MM.1S (cell line): ENCODE results near the gene SEMA4A.

Source experiments
- DNase-seq: peaks from one replicate; pipeline ENCODE4 v3.0.0-alpha.2; 2015
- H2AFZ ChIP-seq: fragments of 300-600 bp; sonication (generic); 2 replicates; pipeline ENCODE4 v1.6.0; 2016; ENCODE audit warnings: antibody characterized with exemption, low read length
- H3F3A ChIP-seq: fragments of 300-600 bp; sonication (generic); 2 replicates; pipeline ENCODE4 v1.6.1; 2016; ENCODE audit warnings: mild to moderate bottlenecking, antibody characterized with exemption, low read length, moderate library complexity, mixed read lengths; ENCODE audit not compliant: insufficient read depth
- H3K27ac ChIP-seq: fragments of 300-600 bp; sonication (generic); 2 replicates; pipeline ENCODE4 v1.5.1; 2016; ENCODE audit warnings: mild to moderate bottlenecking, low read length
- H3K27me3 ChIP-seq: fragments of 300-600 bp; sonication (generic); replicated peaks from 2 replicates; pipeline ENCODE4 v1.6.0; 2016; ENCODE audit warnings: low read length; ENCODE audit not compliant: insufficient read depth
- H3K36me3 ChIP-seq: fragments of 300-600 bp; sonication (generic); replicated peaks from 2 replicates; pipeline ENCODE4 v1.6.1; 2016; ENCODE audit warnings: mild to moderate bottlenecking, low read length, mixed read lengths; ENCODE audit not compliant: insufficient read depth
- H3K4me1 ChIP-seq: fragments of 300-600 bp; sonication (generic); 2 replicates; pipeline ENCODE4 v1.6.1; 2016; ENCODE audit warnings: low read length, mixed read lengths
- H3K4me2 ChIP-seq: fragments of 300-600 bp; sonication (generic); 2 replicates; pipeline ENCODE4 v1.6.0; 2016; ENCODE audit warnings: low read depth, low read length
- H3K4me3 ChIP-seq: fragments of 300-600 bp; sonication (generic); 2 replicates; pipeline ENCODE4 v1.5.1; 2016; ENCODE audit warnings: low read length, mixed read lengths
- H3K79me2 ChIP-seq: fragments of 300-600 bp; sonication (generic); 2 replicates; pipeline ENCODE4 v1.6.1; 2016; ENCODE audit warnings: mixed run types, low read length, mixed read lengths
- H3K9ac ChIP-seq: fragments of 300-600 bp; sonication (generic); 2 replicates; pipeline ENCODE4 v1.6.1; 2016; ENCODE audit warnings: low read length, mixed read lengths
- H3K9me2 ChIP-seq: fragments of 300-600 bp; sonication (generic); replicated peaks from 2 replicates; pipeline ENCODE4 v1.6.1; 2016; ENCODE audit warnings: mild to moderate bottlenecking, low read length, mixed read lengths; ENCODE audit not compliant: insufficient read depth
- H3K9me3 ChIP-seq: fragments of 300-600 bp; sonication (generic); replicated peaks from 2 replicates; pipeline ENCODE4 v1.6.1; 2016; ENCODE audit warnings: mild to moderate bottlenecking, low read length, mixed read lengths; ENCODE audit not compliant: insufficient read depth
- H4K20me1 ChIP-seq: fragments of 300-600 bp; sonication (generic); 2 replicates; pipeline ENCODE4 v1.6.1; 2016; ENCODE audit warnings: mild to moderate bottlenecking, low read length, moderate library complexity, mixed read lengths; ENCODE audit not compliant: insufficient read depth
- CTCF ChIP-seq: fragments of 300-600 bp; sonication (generic); IDR thresholded peaks from 2 replicates; pipeline ENCODE4 v1.5.1; 2016; ENCODE audit warnings: antibody characterized with exemption, low read length, mixed read lengths
- EZH2 ChIP-seq: fragments of 300-600 bp; sonication (generic); optimal IDR thresholded peaks from 2 replicates; pipeline ENCODE3; 2017; ENCODE audit warnings: low read depth, mild to moderate bottlenecking, antibody characterized with exemption, low read length, mixed read lengths
- EZH2phosphoT487 ChIP-seq: fragments of 300-600 bp; sonication (generic); IDR thresholded peaks from 2 replicates; pipeline ENCODE4 v1.6.1; 2018; ENCODE audit warnings: antibody characterized with exemption, low read length

SEMA4A gene

GRCh38 chr1:156198831-156199349 lies 45.5 kb downstream of the SEMA4A start:
- H3K4me2 ChIP-seq = no peak overlapping the region
- peaks cover 9% of the 10 kb centered on the region; the same call in 1 of the 2 replicates for H3K36me3 ChIP-seq
- H3K4me3 ChIP-seq = no peak overlapping the region
- no peak overlapping the region for H3K9ac ChIP-seq
- H3F3A ChIP-seq = no peaks in the 10 kb centered on the region
- H3K79me2 ChIP-seq = peaks cover 95% of the 10 kb centered on the region
- H3K9me2 ChIP-seq = no peaks in the 10 kb centered on the region
- TF ChIP-seq CTCF = no peak
- TF ChIP-seq EZH2phosphoT487 = no peak
- TF ChIP-seq EZH2 = no peak
- no peaks in the 10 kb centered on the region for H3K27me3 ChIP-seq
- no peaks in the 10 kb centered on the region for H3K9me3 ChIP-seq
- H3K27ac ChIP-seq = no peak overlapping the region
- no peak overlapping the region for H2AFZ ChIP-seq
- no peaks in the 10 kb centered on the region for H4K20me1 ChIP-seq
- DNase-seq = no peak
- peaks cover 13% of the 10 kb centered on the region for H3K4me1 ChIP-seq

GRCh38 chr1:156200044-156200443 lies 46.7 kb downstream of the SEMA4A start:
- H3K27ac ChIP-seq = no peak overlapping the region
- no peak for DNase-seq
- H3K4me2 ChIP-seq = no peak overlapping the region
- H3K36me3 ChIP-seq = peaks cover 9% of the 10 kb centered on the region; the same call in 1 of the 2 replicates
- H3F3A ChIP-seq = no peaks in the 10 kb centered on the region
- H3K4me1 ChIP-seq = peaks cover 8% of the 10 kb centered on the region; the same call in 1 of the 2 replicates
- H4K20me1 ChIP-seq = no peaks in the 10 kb centered on the region
- H3K9me2 ChIP-seq = no peaks in the 10 kb centered on the region
- no peaks in the 10 kb centered on the region for H3K9me3 ChIP-seq
- H3K79me2 ChIP-seq = peaks cover 93% of the 10 kb centered on the region
- no peak overlapping the region for H2AFZ ChIP-seq
- no peaks in the 10 kb centered on the region for H3K27me3 ChIP-seq
- no peak overlapping the region for H3K9ac ChIP-seq
- no peak overlapping the region for H3K4me3 ChIP-seq
- no peak for TF ChIP-seq EZH2
- no peak for TF ChIP-seq EZH2phosphoT487
- no peak for TF ChIP-seq CTCF

GRCh38 chr1:156203331-156203730 lies 49.9 kb downstream of the SEMA4A start:
- no peak overlapping the region for H3K4me2 ChIP-seq
- H3K36me3 ChIP-seq = peaks cover 7% of the 10 kb centered on the region
- H3K79me2 ChIP-seq = peaks cover 82% of the 10 kb centered on the region
- TF ChIP-seq CTCF (no peak), EZH2 (no peak), EZH2phosphoT487 (no peak)
- no peak overlapping the region for H3K4me3 ChIP-seq
- no peak for DNase-seq
- H3K9me2 ChIP-seq = no peaks in the 10 kb centered on the region
- H3K27me3 ChIP-seq = no peaks in the 10 kb centered on the region
- no peak overlapping the region for H3K27ac ChIP-seq
- no peaks in the 10 kb centered on the region for H3K4me1 ChIP-seq
- H3F3A ChIP-seq = no peaks in the 10 kb centered on the region
- H3K9ac ChIP-seq = no peak overlapping the region
- H4K20me1 ChIP-seq = no peaks in the 10 kb centered on the region
- H2AFZ ChIP-seq = no peak overlapping the region
- no peaks in the 10 kb centered on the region for H3K9me3 ChIP-seq
